ENCODE results near the gene DCAF15. TPM values are rescaled to one million over a fixed set of nuclear protein-coding genes. Genes with fewer than 3 reads are reported as not detected.

Gene DCAF15
- polyA plus RNA-seq, 3 donors: 28.5 to 29.4 (median 28.6) TPM

GRCh38 chr19:13929340-13929739 lies 23.0 kb upstream of the DCAF15 start:
- DNase-seq (ENCODE audit: low read depth in 3 of 3, low spot score in 2 of 3): no peak

GRCh38 chr19:13929956-13930355 lies 22.4 kb upstream of the DCAF15 start:
- DNase-seq (ENCODE audit: low read depth in 3 of 3, low spot score in 2 of 3): no peak

DNA sequence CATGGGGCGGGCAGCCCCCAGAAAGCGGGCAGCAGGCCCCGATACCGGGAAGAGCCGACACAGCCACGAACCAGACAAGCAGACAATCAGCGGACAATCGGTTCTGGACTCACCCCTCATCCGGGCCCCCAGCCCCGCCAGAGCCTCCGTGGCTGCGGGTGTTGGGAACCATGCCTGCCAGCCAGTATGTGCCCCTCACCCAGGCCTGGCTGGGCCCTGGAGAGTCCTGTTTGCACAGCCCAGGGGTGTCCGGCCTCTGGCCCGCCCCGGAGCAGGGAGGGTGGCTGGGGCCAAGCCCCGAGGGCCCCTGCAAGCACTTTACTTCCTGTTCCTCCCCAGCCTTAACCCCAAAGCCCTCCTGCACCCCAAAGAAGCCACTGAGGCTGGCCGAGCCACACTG lies 21.9 kb upstream of the DCAF15 start:
- no peak for DNase-seq (ENCODE audit: low read depth in 3 of 3, low spot score in 2 of 3)

DNA sequence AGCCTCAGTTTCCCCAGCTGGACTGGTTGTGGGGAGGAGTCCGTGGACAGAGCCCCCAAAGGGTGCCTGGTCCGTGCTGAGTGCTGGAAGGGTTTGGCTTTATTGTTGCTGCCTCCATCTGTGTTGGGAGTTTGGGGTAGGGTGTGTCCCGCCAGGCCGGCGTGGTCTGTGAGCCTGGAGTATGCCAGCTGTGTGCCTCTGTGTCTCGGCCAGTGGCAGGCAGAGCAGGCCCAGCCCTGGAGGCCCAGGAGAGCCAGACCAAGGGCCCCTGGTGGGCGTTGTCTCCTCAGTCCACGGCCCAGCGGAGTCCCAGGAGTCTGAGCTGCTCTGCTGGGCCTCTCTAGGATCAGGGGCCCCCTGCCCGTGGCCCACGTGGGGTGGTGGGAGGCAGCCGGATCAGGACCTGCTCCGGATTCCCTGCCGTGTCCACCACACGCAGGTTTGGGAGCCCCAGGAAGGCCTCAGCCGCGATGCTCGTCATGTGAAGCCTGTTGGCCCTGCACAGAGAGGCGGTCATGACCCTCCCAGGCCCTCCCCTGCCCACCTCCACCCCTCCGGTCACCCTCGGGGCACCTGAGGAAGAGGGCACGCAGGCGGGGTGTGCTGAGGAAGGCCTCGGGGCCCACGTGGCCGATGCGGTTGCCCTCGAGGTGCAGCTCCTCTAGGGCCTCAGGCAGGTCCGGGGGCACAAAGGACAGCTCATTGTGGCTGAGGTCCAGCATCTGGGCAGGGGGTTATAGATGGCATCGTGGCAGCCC lies 20.7 kb upstream of the DCAF15 start:
- no peak for DNase-seq (ENCODE audit: low read depth in 3 of 3, low spot score in 2 of 3)

GRCh38 chr19:13932149-13932637 lies 20.1 kb upstream of the DCAF15 start:
- no peak for DNase-seq (ENCODE audit: low read depth in 3 of 3, low spot score in 2 of 3)

DNA sequence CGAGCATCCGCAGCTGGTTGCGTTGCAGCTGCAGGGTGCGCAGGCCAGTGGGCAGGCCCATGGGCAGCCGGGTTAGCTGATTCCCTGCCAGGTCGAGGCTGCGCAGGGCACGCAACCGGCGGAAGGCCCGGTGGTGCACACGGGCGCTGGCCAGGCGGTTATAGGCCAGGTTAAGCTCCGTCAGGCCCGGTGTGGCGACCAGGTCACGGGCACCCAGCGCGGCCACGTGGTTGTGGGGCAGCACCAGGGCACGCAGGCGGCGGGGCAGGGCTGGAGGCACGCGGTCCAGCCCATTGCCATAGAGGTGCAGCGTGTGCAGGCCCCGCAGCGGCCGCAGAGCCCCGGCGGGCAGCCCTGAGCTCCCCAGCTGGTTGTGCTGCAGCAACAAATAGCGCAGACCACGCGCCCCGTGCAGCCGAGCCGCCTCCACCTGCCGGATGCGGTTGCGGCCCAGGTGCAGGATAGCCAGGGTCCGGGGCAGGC lies 19.4 kb upstream of the DCAF15 start:
- DNase-seq (ENCODE audit: low read depth in 3 of 3, low spot score in 2 of 3): no peak

DNA sequence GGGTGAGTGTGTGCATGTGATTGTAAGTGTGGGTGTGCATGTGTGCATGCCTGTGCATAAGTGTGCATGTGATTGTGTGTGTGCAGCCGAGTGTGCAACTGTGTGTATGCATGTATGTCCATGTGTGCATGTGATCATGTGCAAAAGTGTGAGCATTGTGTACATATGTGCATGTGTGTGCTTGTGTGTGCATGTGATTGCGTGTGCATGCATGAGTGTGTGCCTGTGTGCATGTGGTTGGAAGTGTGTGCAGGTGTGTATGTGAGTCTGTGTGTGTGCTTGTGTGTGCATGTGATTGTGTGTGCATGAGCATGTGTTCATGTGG lies 17.6 kb upstream of the DCAF15 start:
- DNase-seq (ENCODE audit: low read depth in 3 of 3, low spot score in 2 of 3): no peak

DNA sequence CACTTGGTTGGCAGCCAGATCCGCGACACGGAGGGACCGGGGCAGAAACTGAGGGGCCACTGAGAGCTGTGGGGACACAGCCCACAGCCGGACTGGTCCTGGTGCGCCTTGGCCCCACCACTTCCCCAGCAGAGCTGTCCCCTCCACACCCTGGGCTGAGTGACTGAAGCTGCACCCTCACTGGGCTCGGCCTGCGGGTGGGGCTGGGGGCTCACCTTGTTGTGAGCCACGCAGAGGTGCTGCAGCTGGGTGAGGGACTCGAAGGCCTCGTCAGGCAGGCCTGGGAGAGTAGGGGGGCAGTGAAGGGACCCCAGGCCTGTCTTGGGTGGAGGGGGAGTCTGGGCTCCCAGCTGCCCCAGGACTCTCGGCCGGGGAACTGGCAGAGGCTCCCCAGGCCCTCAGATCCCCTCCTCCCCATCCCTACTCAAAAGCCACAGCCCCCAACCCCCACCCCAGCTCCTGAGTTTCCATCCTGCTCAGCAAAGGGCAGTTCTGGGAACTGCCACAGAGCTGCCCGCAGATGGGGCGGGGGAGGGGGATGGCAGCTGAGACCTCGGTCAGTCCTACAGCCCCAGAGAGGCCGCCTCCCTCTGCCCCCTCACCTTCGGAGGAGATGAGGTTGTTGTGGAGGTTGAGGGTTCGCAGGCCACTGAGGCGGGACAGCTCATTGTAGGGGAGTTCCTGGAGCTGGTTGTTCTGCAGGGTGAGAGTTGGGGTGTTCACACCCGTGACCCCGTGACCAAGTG lies 16.4 kb upstream of the DCAF15 start:
- no peak for DNase-seq (ENCODE audit: low read depth in 3 of 3, low spot score in 2 of 3)

DNA sequence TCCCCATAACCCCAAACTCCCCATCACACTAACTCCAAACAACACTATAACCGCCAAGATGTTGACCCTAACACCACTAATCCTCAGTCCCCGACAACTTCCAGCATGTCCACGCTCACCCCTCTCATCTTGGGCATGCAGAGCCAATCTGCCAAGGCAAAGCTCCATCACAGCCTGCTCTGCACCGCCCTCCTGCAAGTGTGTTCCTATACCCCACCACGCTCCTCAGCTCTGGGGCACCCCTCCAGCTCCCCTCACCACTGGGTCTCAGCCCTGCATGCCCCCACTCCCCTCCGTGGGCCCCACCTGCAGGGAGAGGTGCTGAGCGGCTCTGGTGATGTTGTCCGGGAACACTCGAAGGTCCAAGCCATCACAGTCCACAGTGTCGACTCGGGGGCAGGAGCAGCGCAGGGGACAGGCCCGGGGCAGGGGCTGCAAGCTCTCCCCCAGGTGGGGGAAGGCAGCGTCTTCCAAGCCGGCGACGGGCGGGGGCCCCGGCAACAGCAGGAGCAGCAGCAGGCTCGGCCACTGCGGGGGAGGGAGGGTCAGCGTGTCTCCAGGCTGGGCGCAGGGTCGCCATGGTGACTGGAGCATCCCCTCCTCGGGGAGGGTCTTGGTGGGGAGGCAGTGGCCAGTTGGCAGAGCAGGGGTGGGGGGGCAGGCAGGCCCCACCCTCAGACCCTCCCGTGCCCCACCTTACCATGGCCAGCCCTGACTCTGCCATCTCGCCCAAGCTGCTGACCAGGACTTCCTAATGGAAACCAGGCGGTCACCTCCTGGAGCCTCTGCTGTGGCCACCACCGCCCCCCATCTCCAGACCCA lies 14.6 kb upstream of the DCAF15 start:
- DNase-seq (ENCODE audit: low read depth in 3 of 3, low spot score in 2 of 3): no peak

GRCh38 chr19:13938301-13939064 lies 13.8 kb upstream of the DCAF15 start, which contains the start of gene PODNL1:
Gene PODNL1, minus strand, starts transcription at chr19:13938417. Its CDS starts 236 bp downstream, at chr19:13938181.
- DNase-seq (ENCODE audit: low read depth in 3 of 3, low spot score in 2 of 3): no peak

DNA sequence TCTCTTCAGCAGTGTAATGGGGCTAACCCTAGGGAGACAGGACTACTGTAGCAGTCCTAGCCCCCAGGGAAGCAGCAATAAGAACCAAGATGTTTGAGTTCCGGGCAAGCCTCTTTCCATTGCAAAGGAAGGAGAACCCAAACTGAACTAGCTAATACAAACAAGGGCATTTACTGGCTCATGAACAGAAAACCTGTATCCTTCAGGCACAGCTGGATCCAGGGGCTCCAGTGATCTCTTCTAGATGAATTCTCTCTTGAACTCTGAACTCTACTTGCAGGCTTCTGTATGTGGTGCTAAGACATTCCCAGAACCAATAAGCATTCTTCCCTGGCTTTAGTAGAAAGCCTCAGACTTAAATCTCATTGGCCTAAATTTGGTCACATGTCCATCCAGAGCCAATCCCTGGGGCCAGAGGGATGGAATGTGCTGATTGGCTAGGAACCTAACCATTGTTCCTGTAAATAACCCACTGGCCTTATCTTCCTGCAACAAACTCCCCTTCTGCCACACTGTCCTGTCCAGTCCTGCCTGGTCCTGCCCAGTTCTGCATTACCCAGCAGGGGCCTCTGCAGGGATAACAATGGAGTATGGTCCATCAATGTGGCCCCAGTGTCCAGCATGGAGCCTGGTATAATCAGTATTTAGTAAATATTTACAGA lies 10.2 kb upstream of the DCAF15 start:
- DNase-seq (ENCODE audit: low read depth in 3 of 3, low spot score in 2 of 3): no peak

GRCh38 chr19:13946414-13946813 lies 5.9 kb upstream of the DCAF15 start:
- DNase-seq (ENCODE audit: low read depth in 3 of 3, low spot score in 2 of 3): no peak

DNA sequence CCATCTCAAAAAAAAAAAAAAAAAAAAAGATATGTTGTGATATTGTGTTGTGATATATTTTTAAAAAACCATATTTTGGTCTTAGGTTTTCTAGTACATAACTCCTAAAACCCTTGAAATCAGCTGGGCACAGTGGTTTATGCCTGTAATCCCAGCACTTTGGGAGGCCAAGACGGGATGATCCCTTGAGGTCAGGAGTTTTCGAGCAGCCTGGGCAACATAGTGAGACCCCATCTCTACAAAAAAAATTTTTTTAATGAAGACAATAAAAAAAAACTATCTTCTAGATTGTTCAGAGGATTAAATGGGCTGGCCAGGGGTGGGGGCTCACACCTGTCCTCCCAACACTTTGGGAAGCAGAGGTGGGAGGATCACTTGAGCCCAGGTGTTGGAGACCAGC lies 1.3 kb upstream of the DCAF15 start:
- no peak for DNase-seq (ENCODE audit: low read depth in 3 of 3, low spot score in 2 of 3)

DNA sequence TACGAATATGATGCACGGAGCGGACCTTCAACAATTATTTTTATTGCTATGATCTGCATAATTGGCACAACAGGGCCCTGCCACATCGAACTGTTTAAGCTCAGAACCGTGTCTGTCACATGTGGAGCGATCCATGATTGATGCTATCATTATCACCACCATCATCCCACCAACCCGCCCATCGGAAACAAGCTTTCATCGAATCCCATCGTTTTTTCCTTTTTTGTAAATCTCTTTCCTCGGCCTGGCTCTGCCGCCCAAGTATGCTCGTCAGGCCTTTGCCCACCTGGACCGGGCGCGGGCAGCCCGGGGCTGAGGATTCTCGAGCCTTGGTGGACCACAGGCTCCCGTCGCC lies 533 bp upstream of the DCAF15 start:
- no peak for DNase-seq (ENCODE audit: low read depth in 3 of 3, low spot score in 2 of 3)

- no peak for DNase-seq (ENCODE audit: low read depth in 3 of 3, low spot score in 2 of 3)
Observed at GRCh38 chr19:13952931-13953531, 722 bp downstream of the DCAF15 start.

GRCh38 chr19:13954185-13954584 lies 1.9 kb downstream of the DCAF15 start:
- DNase-seq (ENCODE audit: low read depth in 3 of 3, low spot score in 2 of 3): no peak

DNA sequence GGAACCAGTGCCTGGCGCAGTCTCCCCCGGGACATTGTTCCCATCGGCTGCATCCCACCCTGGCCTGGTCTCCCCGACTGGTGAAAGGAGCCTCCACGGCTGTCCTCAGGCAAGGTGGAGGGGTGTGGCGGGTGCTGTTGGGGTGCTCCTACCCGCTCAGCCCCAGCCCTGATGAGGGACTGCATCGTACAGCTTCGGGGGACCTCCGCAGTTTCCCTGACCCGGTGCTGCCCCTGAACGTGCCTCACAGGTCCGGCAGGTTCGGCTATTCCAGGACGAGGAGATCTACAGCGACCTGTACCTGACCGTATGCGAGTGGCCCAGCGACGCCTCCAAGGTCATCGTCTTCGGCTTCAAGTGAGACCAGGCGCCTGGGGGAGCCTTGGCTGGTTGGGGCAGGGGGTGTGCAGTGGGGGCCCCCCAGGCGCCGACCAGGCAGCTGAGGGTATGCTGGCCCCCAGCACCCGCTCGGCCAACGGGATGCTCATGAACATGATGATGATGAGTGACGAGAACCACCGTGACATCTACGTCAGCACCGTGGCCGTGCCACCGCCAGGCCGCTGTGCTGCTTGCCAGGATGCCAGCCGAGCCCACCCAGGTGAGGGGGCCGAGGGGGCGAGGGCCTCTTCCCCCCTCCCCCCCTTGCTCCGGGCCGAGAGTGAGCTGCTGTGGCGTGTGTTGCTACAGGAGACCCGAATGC lies 3.5 kb downstream of the DCAF15 start:
- DNase-seq (ENCODE audit: low read depth in 3 of 3, low spot score in 2 of 3): no peak

DNA sequence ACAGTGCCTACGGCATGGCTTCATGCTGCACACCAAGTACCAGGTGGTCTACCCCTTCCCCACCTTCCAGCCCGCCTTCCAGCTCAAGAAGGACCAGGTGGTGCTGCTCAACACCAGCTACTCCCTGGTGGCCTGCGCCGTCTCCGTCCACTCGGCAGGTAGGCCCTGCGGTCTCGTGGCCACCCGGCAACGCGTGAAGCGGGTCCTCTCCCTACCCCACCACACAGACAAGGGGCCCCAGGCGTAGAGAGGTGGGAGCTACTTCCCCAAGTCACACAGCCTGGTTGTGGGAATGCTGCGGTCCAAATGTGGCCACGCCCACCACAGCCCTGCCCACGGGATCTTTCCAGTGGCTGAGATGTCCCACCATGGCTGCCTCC lies 4.0 kb downstream of the DCAF15 start:
- DNase-seq (ENCODE audit: low read depth in 3 of 3, low spot score in 2 of 3): no peak

- no peak for DNase-seq (ENCODE audit: low read depth in 3 of 3, low spot score in 2 of 3)
Observed at GRCh38 chr19:13957051-13957450, 4.7 kb downstream of the DCAF15 start.
